Tibial nerve (tissue), 4 donors: ENCODE results near the gene TSHZ2. TPM values are rescaled to one million over a fixed set of nuclear protein-coding genes. Genes with fewer than 3 reads are reported as not detected.

Experiments used
- DNase-seq, 2 donors: peaks; one replicate each; pipeline ENCODE4 v3.0.0-alpha.2; 2019; ENCODE audit warnings: low spot score in 2 of 2
- H3K27ac ChIP-seq, 4 donors: fragments of 200-600 bp; sonication (generic) in 3 of 4; one replicate each; pipeline ENCODE4 v1.5.1; 2017 to 2019; ENCODE audit warnings: mild to moderate bottlenecking in 1 of 4
- H3K27me3 ChIP-seq, 2 donors: fragments of 200-600 bp; sonication (generic) in 1 of 2; one replicate each; pipeline versions ENCODE4 v1.5.1 to v1.6.0; 2017 to 2019
- H3K36me3 ChIP-seq, 3 donors: fragments of 200-600 bp; sonication (generic); one replicate each; pipeline ENCODE4 v1.5.1; 2018 to 2019
- H3K4me1 ChIP-seq, 4 donors: fragments of 200-600 bp; sonication (generic) in 3 of 4; one replicate each; pipeline ENCODE4 v1.5.1; 2017 to 2019
- H3K4me3 ChIP-seq, 4 donors: fragments of 200-600 bp; sonication (generic) in 3 of 4; one replicate each; pipeline ENCODE4 v1.5.1; 2017 to 2019; ENCODE audit warnings: mild to moderate bottlenecking in 1 of 4, moderate library complexity in 1 of 4
- H3K9me3 ChIP-seq, 4 donors: fragments of 200-600 bp; sonication (generic) in 3 of 4; one replicate each; pipeline ENCODE4 v1.5.1; 2017 to 2019
- EP300 ChIP-seq, 2 donors: sonication (generic); formaldehyde crosslinking; IDR thresholded peaks; one replicate each; pipeline ENCODE4 v1.6.1; 2017; ENCODE audit warnings: antibody characterized with exemption in 2 of 2, mild to moderate bottlenecking in 1 of 2
- POLR2A ChIP-seq, 2 donors: fragments of 450-650 bp; IDR thresholded peaks; one replicate each; pipeline ENCODE4 v1.6.1; 2017; ENCODE audit warnings: antibody characterized with exemption in 2 of 2, mild to moderate bottlenecking in 2 of 2, moderate library complexity in 2 of 2
- WGBS, 2 donors: methylation state at CpG; one replicate each; pipeline ENCODE4 v1.1.5; 2018; 5-methylcytosine and 5-hydroxymethylcytosine counted together
- total RNA-seq, 4 donors: library from RNA; depleted of rRNA; stranded (reverse); fragments of >200 nt; gene quantifications; one replicate each; pipeline ENCODE4 v1.1.0, GENCODE V29; 2016
- TF ChIP-seq, protein P1 (sequence below), 5 experiments: fragments of 200-600 bp in 3 of 5; fragments of 450-650 bp in 2 of 5; sonication (generic) in 3 of 5; IDR thresholded peaks; one replicate each; pipeline ENCODE4 v1.5.1; 2016 to 2019; ENCODE audit warnings: antibody characterized with exemption in 5 of 5, mild to moderate bottlenecking in 3 of 5, moderate library complexity in 2 of 5

TSHZ2 gene
- total RNA-seq, 4 donors from 2014 or later, result 20.9 to 33.7 (median 25.1) TPM

DNA sequence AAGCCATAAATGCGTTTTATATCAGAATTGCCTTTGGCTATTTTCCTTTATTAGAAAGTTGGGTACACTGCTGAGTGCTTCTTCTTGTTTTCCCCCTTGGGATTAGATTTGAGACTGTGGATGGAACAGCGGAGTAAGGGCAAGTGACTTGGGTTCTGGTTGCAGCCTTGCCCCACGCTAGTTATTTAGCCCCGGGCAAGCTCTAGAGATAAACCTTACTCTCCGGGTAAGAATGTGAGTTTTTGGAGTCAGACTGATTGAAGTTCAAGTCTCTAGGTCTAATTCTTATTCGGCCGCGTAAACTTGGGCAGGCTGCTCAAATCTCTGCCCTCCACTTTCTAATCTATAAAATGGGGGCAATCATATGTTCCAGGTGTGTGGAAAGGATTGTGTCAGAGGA lies 8.9 kb downstream of the TSHZ2 start:
- Histone ChIP-seq H3K27ac (no peak overlapping the region), H3K27me3 (no peaks in the 10 kb centered on the region), H3K9me3 (no peaks in the 10 kb centered on the region), H3K4me1 (no peaks in the 10 kb centered on the region), H3K4me3 (no peak overlapping the region), H3K36me3 (no peaks in the 10 kb centered on the region)
- 89 to 91% methylated on average over 8 of the region's 8 CpGs for WGBS, 2 donors
- no peak for DNase-seq
- TF ChIP-seq, protein P1, sequence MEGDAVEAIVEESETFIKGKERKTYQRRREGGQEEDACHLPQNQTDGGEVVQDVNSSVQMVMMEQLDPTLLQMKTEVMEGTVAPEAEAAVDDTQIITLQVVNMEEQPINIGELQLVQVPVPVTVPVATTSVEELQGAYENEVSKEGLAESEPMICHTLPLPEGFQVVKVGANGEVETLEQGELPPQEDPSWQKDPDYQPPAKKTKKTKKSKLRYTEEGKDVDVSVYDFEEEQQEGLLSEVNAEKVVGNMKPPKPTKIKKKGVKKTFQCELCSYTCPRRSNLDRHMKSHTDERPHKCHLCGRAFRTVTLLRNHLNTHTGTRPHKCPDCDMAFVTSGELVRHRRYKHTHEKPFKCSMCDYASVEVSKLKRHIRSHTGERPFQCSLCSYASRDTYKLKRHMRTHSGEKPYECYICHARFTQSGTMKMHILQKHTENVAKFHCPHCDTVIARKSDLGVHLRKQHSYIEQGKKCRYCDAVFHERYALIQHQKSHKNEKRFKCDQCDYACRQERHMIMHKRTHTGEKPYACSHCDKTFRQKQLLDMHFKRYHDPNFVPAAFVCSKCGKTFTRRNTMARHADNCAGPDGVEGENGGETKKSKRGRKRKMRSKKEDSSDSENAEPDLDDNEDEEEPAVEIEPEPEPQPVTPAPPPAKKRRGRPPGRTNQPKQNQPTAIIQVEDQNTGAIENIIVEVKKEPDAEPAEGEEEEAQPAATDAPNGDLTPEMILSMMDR (IDR thresholded peaks at IDR 0.05), result no peak
- TF ChIP-seq EP300 (IDR thresholded peaks at IDR 0.05) (no peak), POLR2A (IDR thresholded peaks at IDR 0.05) (no peak)

DNA sequence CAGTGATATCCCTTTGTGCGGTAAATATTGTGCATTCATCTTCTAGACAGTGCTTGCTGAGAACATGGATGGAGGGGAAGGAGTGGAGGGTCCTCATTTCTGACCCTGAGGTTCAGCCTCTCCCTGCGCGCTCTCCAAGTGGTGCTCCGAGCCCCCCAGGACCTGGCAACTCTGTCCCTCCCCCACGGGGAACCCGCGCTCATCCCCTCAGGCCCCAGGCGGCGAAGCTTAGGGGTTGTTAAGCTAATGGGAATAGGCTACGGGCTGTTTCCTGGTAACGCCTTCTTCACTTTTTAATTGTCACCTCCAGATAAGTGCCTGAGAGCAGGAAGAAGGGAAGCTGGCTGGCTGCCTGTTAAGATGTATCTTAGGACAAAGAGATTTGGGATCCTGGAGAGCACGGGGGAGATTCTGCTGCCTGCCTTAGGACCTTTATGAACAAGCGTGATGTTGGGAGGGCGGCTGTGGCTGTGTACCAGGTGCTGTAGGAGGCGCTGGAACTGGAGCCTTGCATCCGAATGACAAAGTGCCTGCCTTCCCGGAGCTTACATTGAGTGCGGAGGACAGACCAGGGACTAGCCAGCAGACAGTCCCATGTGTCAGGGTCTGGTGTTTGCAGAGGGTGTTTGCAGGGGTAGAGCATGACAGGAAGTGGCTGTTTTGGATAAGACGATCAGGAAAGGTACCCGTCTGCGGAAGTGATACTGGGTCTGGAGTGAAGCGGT lies 11.7 kb downstream of the TSHZ2 start:
- no peaks in the 10 kb centered on the region for H3K4me1 ChIP-seq
- TF ChIP-seq POLR2A (IDR thresholded peaks at IDR 0.05) (no peak), EP300 (IDR thresholded peaks at IDR 0.05) (no peak)
- TF ChIP-seq, protein P1 (IDR thresholded peaks at IDR 0.05), result no peak
- no peak for DNase-seq
- H3K27ac ChIP-seq, result no peak overlapping the region
- H3K4me3 ChIP-seq, result no peak overlapping the region
- H3K9me3 ChIP-seq, result no peaks in the 10 kb centered on the region
- no peaks in the 10 kb centered on the region for H3K36me3 ChIP-seq
- no peaks in the 10 kb centered on the region for H3K27me3 ChIP-seq
- 76 to 79% methylated on average over 22 of the region's 22 CpGs for WGBS, 2 donors

DNA sequence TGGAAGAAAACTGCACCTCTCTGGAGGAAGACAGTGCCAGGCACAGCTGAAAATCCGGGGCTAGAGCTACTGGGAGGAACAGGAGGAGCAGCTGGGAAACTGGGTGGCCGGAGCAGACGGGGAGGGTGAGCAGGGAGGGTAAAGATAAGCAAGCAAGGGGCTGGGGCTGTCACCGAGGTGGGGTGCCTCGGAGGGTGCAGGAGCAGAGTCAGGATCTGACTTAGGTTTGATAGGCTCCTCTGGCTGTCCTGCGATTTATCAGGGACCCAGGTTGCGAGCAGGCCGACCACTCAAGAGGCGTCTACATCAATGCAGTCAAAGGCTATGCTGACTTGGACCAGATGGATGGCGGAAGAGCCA lies 12.3 kb downstream of the TSHZ2 start:
- Histone ChIP-seq H3K9me3 (no peaks in the 10 kb centered on the region), H3K36me3 (no peaks in the 10 kb centered on the region), H3K27me3 (no peaks in the 10 kb centered on the region), H3K4me3 (no peak overlapping the region), H3K27ac (no peak overlapping the region), H3K4me1 (no peaks in the 10 kb centered on the region)
- WGBS, 2 donors, result 90 to 95% methylated on average over 10 of the region's 10 CpGs
- DNase-seq, result no peak
- TF ChIP-seq, protein P1 (IDR thresholded peaks at IDR 0.05), result no peak
- TF ChIP-seq EP300 (IDR thresholded peaks at IDR 0.05) (no peak), POLR2A (IDR thresholded peaks at IDR 0.05) (no peak)

DNA sequence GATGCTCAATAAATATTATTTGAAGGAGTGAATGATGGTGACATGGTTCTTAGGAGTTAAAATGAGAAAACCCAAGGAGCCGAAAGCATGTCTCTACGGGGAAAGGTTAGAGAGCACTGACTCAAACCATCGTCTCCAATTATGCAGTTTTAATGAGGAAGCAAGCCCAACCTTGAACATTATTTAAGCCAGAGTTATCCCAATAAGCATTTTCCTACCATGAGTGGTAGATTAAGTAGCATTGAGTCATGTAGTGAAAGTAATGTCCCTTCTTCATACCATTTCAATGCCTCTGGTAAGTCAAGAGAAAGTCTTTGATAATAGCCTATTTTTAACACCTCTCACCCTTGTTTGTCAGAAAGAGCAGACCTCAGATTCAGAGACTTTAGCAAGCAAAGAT lies 13.5 kb downstream of the TSHZ2 start:
- Histone ChIP-seq H3K4me3 (no peak overlapping the region), H3K36me3 (no peaks in the 10 kb centered on the region), H3K4me1 (no peaks in the 10 kb centered on the region), H3K27me3 (no peaks in the 10 kb centered on the region), H3K9me3 (no peaks in the 10 kb centered on the region), H3K27ac (no peak overlapping the region)
- TF ChIP-seq, protein P1 (IDR thresholded peaks at IDR 0.05), result no peak
- TF ChIP-seq POLR2A (IDR thresholded peaks at IDR 0.05), result no peak
- TF ChIP-seq EP300 (IDR thresholded peaks at IDR 0.05), result no peak
- DNase-seq, result no peak
- 72 to 88% methylated on average over 3 of the region's 3 CpGs for WGBS, 2 donors

DNA sequence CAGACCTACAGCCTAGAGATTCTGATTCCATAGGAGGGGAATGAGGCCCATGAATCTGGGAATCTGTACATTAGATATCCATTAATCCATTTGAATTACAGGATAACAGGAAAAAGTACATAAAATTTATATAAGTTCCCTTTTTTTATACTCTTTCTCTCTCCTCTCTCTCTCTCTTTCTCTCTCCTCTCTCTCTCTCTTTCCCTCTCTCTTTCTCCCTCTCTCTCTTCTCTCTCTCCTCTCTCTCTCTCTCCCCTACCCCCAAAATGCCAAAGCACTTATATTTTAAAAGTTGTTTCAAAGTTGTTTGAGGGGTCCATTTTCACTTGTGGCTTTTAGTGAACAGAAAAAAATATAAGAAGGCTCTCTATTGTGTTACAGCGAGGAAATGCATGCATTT lies 15.1 kb downstream of the TSHZ2 start:
- H3K27ac ChIP-seq, result no peak overlapping the region
- no peaks in the 10 kb centered on the region for H3K27me3 ChIP-seq
- no peaks in the 10 kb centered on the region for H3K9me3 ChIP-seq
- H3K4me3 ChIP-seq, result no peak overlapping the region
- WGBS, 2 donors, result 93 to 97% methylated on average over 1 of the region's 1 CpG
- DNase-seq, result no peak
- H3K36me3 ChIP-seq, result no peaks in the 10 kb centered on the region
- no peaks in the 10 kb centered on the region for H3K4me1 ChIP-seq
- TF ChIP-seq EP300 (IDR thresholded peaks at IDR 0.05) (no peak), POLR2A (IDR thresholded peaks at IDR 0.05) (no peak)
- TF ChIP-seq, protein P1 (IDR thresholded peaks at IDR 0.05), result no peak
